GM18873 (cell line): ENCODE data around the gene NHS.

Experiments used
- ATAC-seq: cut with Tn5 transposase; IDR thresholded peaks from one replicate; pipeline ENCODE4 v1.9.1; 2021; ENCODE audit warnings: mild to moderate bottlenecking, moderate library complexity, moderate number of reproducible peaks; ENCODE audit not compliant: unreplicated experiment, low FRiP score

Gene NHS

DNA sequence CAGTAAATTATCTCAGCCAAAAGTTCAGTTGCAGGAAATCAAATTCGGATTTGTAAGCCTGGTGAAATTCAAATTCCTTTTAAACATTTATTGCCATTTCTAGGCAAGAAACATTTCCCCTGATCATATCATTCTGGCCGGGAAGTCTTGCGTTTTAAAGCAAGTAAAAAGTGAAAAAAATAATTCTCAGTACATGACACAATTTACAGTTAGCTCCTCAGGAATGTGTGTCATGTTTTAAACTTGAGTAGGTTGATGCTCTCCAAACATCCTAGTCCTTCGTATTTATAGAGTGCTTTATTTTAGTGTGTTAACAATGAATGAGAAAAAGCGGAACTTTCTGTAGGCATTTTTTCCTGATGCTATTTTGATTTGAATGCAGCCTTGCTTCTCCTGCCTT, 204.0 kb downstream of the NHS start:
- ATAC-seq = no peak

DNA sequence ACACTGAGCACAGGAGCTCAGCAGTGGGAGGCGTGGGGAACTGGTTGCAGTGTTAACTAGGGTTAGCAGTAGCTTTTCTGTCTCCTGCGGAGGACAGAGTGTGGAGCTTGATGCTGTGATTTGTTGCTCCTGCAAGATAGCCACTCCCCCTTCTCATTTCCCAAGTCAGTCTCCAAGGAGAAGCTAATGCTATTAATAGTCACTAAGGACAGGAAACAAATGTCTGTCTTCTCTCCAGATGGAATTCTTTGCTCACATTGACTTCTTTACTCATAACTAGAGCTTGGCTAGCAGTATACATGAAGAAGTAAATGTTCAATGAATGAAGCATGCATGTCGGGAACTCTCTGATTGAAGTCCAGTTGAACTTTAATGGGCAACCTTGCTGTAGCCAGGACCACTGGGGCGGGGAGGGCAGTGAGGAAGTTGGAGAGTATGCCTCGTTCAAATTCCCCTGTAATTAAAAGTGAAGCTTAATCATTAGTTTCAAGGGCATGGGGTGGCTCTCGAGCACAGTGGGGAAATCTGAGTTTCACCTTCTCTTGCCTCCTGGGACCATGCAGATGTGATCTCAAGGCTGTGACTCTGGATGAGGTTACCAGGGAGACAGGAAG, 205.6 kb downstream of the NHS start:
- ATAC-seq = no peak

DNA sequence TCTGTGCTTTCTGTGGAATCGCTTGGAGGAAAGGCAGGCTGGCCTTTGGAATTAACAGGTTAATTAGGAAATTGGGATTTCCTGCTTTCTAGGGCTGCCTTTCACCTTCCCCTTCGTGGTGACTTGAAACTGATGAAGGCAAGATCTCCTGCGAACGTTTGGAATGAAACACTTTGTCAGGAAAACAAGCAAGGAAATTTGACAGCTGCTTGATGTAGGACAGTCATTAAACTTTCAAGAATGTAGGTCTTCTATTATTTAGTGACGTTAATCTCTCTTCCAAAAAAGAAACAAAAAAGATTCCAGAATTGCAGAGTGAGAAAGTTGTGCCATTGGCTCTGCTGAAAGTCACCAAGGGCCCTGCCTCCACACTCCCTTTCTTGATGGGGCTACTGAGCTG, 206.6 kb downstream of the NHS start:
- ATAC-seq = no peak

DNA sequence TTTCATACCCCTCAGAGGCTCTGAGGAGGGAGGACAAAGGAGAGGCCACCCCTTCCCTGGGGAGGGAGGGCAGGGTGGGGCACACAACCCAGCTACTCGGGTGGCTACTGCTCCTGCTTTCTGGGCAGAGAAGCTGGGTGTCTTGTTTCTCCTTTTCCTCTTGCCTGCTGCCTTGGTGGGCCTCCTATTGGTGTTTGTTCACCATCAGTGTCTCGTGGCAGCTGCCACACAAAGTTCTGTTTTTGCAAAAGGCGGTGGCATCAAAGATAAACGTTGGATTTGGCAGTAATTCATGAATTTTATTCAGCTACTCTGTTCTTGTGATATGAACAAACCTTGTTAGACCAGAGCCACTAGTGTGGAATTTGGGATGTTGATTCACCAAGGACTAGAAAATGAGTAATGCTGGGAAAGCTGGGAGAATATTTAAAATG, 209.3 kb downstream of the NHS start:
- ATAC-seq = no peak

DNA sequence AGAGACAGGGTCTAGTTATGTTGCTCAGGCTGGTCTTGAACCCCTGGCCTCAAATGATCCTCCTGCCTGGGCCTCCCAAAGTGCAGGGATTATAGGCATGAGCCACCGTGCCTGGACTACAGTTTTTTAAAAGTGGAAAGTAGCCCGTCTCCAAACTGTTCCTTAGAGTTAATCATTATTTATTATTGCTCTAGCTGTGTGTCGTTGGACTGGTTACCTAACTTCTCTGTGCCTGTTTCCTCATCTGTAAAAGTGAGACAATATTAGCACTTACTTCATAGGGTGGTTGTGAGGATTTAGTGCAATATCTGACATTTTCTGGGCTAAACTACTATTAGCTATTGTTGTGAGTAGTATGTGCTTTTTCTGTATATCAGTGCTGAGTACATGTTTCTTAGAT, 210.0 kb downstream of the NHS start:
- no peak for ATAC-seq

DNA sequence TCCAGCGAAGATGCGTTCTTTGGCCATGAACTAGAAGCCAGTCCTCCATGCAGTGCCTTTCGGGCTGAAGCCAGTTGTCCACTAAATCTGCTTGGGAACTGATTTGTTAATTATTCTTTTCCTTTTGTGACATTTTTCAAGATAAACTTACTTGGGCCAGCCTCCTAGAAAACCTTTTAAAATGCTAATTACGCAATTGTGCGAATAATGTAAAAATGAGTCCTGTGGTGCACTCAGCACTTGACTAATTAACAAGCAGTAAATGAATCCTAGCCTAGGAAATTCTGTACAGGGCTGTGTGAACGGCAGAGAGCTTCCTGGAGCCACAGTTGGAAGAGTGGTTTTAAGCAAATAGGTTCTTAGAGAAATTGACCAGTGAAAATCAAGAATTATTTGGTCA, 212.4 kb downstream of the NHS start:
- no peak for ATAC-seq

DNA sequence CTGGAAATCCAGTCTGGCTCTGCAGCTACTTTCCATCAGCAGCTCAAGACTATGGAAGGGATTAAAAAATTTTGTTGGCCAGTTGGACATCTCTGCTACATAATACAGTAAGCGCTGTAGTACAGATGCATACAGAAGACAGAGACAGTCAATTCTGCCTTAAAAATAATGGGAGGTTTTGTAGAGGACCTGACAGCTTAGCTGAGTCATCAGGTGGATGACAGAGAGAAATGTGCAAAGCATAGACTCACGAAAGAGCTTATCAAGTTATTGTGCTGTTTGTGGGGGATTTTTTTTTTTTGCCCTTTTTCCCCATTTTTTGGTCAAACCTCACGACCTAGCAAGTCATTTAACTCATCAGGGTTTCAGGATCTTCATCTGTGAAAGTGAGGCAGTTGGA, 213.3 kb downstream of the NHS start:
- ATAC-seq = no peak

DNA sequence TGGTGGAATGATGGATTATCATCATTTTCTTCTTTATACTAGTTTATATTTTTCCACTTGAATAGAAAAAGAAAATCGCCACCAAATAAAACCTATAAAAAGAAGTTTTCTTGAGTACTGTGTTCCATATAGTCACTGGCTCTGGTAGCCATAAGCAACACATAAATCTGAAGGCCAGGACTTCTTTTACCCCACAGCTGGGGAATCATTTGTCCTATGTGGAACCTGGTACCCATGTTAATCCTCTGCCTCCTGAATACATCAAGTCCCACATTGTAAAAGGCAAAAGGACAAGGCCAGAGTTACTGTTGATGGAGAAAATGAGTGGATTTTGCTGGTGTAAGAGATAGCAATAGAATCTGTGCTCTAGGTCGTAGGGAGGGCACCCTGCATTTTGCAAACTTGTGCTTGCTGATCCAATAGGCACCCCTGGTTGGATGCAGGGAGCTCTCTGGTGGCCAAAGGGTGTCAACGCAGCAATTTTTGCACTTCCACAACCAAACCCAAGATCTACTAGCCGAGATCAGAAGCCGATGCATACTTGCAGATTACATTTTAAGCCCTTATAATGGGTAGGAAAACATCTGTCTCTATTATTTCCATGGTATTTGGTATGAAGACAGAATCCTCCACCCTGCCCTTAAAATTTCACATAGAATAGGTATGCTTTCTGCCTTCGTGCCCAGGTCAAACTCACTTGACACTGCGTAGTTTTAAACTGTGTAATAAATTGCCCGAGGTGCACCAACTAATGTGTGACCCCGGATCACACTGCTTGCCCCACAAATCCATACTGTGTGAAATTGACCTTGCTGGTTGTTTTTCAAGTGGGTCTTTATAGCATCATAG, 216.1 kb downstream of the NHS start:
- no peak for ATAC-seq

DNA sequence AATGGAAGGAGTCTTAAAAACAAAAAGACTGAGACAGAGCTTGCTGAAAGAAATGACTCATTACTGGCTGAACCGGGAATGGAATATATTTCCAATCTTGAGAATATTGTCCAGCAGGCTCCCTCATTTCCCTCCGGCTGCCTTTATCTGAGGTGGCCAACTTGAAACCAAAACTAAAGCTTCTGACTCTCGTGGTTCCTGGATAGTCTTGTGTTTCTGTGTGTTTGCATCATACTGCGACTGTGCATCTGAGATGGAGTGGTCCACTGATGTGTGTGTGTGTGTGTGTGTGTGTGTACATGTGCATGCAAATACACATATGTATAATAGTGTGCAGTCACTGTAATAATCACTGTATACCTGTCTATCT, 216.7 kb downstream of the NHS start:
- ATAC-seq = no peak

DNA sequence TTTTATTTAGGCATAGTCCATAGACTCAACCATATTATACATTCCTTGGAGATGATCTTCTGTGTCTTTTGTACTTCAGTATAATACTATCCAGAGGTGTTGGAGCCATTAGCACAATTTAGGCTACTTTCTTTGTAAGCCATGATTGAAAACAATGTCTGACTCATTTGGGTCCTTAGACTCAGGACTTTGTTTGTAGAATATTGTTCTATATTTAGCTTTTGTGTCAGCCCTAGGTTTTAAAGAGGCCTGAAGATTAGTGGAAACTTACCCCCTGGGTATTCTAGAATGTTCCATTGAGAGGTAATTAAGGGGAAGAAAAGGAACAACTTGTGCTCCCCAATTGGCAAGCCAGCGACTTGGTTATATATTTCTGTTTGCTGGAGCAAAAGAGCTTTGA, 217.1 kb downstream of the NHS start:
- no peak for ATAC-seq

DNA sequence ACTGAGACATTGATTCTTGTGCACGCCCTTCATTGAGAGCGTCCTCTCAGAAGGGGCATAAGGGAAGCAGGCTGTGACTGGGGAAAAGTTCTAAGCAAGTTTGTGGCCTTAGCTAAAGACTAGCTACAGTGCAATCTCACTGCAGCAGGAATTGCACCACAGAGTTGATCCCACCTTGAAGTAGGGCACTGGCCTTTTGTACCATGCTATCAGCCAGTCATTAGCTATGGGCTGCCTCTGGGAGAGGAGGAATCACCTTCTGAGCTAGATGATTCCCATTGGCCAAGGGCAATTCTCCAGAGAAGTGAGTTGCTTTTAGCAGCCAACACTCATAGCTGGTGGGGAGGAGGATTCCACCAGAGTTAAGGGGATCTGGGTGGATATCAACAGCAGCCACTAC, 219.7 kb downstream of the NHS start:
- no peak for ATAC-seq

DNA sequence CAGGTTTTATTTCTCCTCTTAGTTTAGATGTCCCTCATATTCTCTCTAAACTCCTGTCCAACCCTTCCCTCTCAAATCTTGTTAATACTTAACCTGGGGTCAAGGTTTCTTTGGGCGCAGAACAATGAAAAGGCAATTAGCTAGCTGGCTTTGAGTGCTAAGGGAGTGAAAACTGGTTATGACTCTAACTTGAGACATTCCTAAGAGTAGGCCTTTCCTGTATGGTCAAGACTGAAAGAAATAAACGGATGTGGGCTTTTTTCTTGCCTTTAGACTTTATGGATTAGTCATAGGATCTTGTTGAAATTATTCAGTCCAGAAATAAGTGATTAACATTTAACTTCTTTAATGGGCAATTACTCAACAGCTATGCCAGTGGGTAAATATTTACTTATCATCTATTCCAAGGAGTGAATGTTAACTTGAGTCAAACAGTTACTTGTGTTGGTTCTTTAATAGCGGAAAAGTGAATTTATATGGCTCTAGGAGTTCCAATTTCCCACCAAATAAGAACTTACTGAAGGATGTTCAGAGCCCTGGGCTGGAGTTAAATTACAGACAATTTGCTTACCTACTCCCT, 220.5 kb downstream of the NHS start:
- peak; percentile 63 for ATAC-seq

DNA sequence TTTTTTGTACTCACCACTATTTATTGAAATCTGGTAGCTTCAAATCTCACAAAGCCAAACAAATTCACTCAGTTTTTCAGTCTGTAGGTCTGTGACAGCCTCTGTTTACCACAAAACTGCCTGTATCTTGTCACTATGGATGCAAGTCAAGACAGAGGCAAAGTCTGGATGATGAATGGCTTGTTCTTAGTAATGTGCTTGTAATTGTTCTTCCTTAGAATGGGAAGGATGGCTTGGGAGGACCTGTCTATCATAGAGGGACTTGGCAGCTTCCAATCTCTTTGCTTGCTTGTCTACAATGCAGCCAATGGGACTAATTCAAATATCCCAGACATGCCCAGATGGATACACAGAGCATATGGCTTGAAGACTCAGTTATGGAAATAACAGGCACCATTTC, 221.1 kb downstream of the NHS start:
- ATAC-seq = no peak

DNA sequence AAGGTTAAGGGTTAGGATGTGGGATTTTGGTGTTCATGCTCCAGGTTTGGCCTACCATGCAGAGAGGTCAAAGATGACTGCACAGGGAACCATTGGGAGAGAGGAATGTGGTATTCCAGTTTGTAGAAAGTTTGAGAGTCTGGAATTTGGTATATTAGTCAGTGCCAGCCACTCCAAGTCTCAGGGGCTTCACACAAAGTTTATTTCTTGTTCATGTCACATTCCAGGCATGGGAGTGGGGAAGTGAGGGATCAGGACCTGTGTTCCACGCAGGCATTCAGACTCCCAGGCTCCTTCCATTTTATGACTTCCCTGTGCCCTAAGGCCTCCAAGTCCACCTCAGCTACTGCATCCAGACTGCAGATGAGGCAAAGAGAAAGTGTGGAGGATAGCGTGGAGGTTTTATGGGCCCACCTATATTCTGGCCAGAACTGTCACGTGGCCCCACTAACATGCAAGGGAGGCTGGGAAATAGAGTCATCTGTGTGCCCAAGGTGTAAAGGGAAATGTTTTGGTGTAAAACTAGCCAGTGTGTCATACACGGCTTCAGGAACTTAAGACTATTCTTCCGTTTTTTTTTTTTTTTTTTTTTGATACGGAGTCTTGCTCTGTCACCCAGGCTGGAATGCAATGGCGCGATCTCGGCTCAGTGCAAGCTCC, 221.7 kb downstream of the NHS start:
- no peak for ATAC-seq

DNA sequence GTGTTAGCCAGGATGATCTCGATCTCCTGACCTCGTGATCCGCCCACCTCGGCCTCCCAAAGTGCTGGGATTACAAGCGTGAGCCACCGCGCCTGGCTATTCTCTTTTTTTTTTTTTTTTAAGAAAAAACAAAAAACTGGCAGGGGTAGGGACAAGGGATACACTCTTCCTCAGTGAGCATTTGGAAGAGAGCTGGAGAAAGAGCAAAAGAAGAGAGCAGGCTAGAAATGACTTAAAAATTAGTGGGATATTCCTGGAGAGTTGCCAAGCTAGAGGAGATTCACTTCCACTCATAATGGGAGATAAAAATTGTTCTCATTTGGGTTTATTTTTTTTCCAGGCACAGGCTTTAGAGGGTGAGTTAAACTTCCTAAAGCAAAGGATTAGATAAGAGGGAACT, 222.3 kb downstream of the NHS start:
- ATAC-seq = no peak

DNA sequence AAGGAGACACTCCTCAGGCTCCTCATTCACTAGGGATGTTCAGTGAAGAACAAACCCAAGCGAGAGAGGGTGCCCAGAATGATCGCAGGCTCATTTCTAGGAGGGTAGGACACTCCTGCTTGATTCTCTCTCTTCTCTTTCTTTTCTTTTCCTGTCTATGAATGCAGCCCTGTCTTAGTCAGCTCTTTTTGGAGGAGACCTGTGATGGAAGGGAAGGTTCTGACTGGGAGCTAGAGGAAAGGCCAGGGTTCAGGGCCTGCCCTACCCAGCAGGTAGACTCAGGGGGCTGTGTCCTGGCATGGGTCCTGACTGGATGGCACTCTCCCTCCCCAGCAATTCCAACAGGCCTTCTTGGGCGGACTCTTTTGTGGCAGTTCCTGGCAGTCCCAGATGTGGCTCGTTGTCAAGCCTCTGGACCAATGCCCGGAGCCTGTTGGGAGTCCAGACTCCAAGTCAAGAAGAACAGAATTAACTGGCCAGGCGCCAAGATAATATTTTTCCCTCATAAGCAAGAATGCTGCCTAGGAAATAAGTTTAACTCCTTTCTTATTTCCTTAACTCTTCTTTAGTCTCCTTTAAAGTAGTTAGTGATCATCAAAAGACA, 222.9 kb downstream of the NHS start:
- no peak for ATAC-seq

DNA sequence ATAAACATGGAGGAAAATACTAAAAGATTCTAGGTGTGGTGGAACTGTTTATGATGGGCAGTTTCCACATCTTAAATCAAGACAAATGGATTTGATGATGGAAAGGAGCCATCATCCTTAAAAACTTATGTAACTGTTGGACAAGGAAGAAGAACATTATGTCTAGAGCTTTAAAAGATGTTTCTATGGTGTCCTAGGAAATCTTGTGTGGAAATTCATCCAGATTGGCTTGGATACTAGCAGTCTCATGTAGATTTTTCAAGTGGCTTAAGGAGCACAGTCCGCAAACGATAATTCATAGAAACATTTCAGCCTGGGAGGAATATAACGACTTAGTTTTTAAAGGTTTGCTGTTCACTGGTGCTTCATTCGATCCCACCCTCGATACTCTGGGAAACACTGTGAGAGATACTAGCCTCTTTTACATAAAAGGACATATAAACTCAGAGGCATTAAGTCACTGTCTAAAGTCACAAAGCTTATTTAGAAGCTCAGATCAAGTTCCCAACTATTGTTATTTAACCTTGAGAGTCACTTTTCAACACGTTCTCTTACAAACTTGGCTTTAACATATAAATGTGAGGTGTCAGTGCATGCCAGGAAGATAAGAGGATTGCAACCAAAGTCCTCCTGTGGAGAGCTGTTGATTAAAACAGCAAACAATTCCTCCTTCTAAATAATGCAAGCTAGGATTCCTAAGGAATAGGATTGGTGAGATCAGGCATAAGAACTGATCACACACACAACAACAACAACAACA, 226.6 kb downstream of the NHS start:
- ATAC-seq = no peak

DNA sequence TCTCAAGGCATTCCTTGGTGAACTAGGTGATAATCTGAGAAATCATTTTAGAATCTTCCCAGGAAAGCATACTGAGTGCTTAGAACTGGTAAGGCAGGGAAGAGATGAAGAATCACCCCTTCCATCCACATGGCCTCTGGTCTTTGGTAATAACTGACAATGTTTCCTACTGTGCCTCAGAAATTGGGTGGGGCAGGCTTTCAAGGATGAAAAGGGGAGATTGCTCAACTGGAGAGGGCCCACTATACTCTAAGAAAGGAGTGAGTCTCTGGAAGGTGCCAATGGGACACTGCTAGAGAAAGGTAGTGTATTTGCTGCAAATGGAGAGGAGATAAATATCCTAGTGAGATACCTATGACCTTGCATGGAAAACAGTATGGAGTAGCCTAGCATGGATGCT, 227.2 kb downstream of the NHS start:
- no peak for ATAC-seq

DNA sequence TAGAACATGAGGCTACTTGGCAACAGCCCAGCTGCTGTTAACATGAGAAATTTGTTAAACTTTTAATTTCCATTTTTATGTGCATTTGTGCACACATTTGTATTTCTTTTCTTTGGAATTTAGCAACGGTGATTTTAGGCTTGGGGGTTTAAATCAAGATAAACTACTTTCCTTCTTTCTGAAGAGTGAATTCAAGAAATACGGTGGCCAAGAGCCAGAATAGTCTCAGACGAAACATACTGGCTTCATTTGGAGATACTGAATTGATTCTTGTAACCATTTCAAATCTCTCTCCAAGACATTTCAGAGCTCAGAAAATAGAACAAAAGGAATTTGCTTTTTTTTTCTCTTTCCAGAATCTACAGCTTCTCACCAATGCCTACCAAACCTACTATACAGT, 228.2 kb downstream of the NHS start:
- ATAC-seq = no peak

DNA sequence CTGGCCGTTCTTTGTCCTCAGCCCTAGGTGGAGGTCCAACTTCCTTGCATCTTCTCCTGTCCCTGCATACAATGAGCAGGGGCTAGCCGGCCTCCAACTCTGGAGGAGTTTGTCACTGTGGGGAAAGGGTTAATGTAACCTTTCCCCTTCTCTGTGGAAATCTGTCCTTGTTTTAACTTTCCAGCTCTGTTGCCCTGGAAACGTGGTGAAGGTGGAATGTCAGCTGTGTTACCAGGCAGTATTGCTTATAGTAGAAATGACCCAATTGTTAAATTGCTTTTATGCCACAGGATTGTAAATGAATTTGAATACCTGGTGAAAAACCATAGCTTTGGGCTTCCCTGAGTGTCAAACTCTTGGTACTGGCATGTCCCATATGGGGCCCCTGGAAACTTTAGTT, 230.7 kb downstream of the NHS start:
- ATAC-seq = no peak
